WERI-Rb-1 (cell line): Measurements from ENCODE around the gene RADIL.

Experiments used
- DNase-seq: peaks from one replicate; pipeline ENCODE4 v3.0.0-alpha.2; 2020
- H3K27ac ChIP-seq: fragments of 250-450 bp; sonication (Bioruptor Pico); 2 replicates; pipeline ENCODE4 v1.5.1; 2020; ENCODE audit warnings: mild to moderate bottlenecking, moderate library complexity
- H3K27me3 ChIP-seq: fragments of 250-450 bp; sonication (Bioruptor Pico); 2 replicates; pipeline ENCODE4 v1.5.1; 2021; ENCODE audit warnings: mild to moderate bottlenecking, low read depth, moderate library complexity; ENCODE audit not compliant: insufficient read depth, severe bottlenecking
- H3K36me3 ChIP-seq: fragments of 250-450 bp; sonication (Bioruptor Pico); 2 replicates; pipeline ENCODE4 v1.5.1; 2020; ENCODE audit warnings: mild to moderate bottlenecking, moderate library complexity
- H3K4me3 ChIP-seq: 2 replicates; pipeline ENCODE4 v1.5.1; 2011; ENCODE audit warnings: low read depth, mild to moderate bottlenecking, control low read depth, low read length
- H3K9me3 ChIP-seq: fragments of 250-450 bp; sonication (Bioruptor Pico); 2 replicates; pipeline ENCODE4 v1.5.1; 2021; ENCODE audit warnings: mild to moderate bottlenecking, moderate library complexity; ENCODE audit not compliant: severe bottlenecking
- CTCF ChIP-seq: IDR thresholded peaks from 2 replicates; pipeline ENCODE4 v1.5.1; 2011; ENCODE audit warnings: low read depth, mild to moderate bottlenecking, control low read depth, inconsistent platforms, low read length

Gene RADIL

GRCh38 chr7:4833176-4833575 lies 50.3 kb downstream of the RADIL start:
- TF ChIP-seq CTCF, result no peak
- Histone ChIP-seq H3K27me3 (no peaks in the 10 kb centered on the region), H3K36me3 (peaks cover 35% of the 10 kb centered on the region), H3K27ac (no peak overlapping the region), H3K9me3 (no peaks in the 10 kb centered on the region), H3K4me3 (no peak overlapping the region)
- no peak for DNase-seq

- TF ChIP-seq CTCF, result no peak
- H3K27me3 ChIP-seq, result no peaks in the 10 kb centered on the region
- DNase-seq, result no peak
- no peak overlapping the region for H3K27ac ChIP-seq
- H3K36me3 ChIP-seq, result peaks cover 35% of the 10 kb centered on the region
- no peaks in the 10 kb centered on the region for H3K9me3 ChIP-seq
- no peak overlapping the region for H3K4me3 ChIP-seq
Measured at GRCh38 chr7:4832711-4833110, 50.8 kb downstream of the RADIL start.

- H3K27ac ChIP-seq, result no peak overlapping the region
Measured at GRCh38 chr7:4831723-4832495, 51.6 kb downstream of the RADIL start.

GRCh38 chr7:4830176-4830575 lies 53.3 kb downstream of the RADIL start:
- H3K27me3 ChIP-seq, result no peaks in the 10 kb centered on the region
- H3K36me3 ChIP-seq, result peaks cover 26% of the 10 kb centered on the region
- no peaks in the 10 kb centered on the region for H3K9me3 ChIP-seq
- no peak overlapping the region for H3K4me3 ChIP-seq
- peak; percentile 99 for TF ChIP-seq CTCF
- DNase-seq, result peak; percentile 93
- H3K27ac ChIP-seq, result peak overlapping the region; percentile 56

More at GRCh38 chr7:4831723-4832495, 51.6 kb downstream of the RADIL start:
- Histone ChIP-seq H3K36me3 (peaks cover 35% of the 10 kb centered on the region), H3K9me3 (no peaks in the 10 kb centered on the region), H3K4me3 (no peak overlapping the region), H3K27me3 (no peaks in the 10 kb centered on the region)
- TF ChIP-seq CTCF, result no peak
- DNase-seq, result no peak

- Histone ChIP-seq H3K4me3 (no peak overlapping the region), H3K27me3 (no peaks in the 10 kb centered on the region), H3K36me3 (peaks cover 16% of the 10 kb centered on the region), H3K9me3 (no peaks in the 10 kb centered on the region), H3K27ac (no peak overlapping the region)
- no peak for DNase-seq
- no peak for TF ChIP-seq CTCF
Measured at GRCh38 chr7:4828720-4829383, 54.7 kb downstream of the RADIL start.
